Upper lobe of right lung (tissue), 1 donor: ENCODE results near the gene LPAR4. TPM values are rescaled to one million over a fixed set of nuclear protein-coding genes. Genes with fewer than 3 reads are reported as not detected.
A peak's percentile ranks its signal among the peaks of the same experiment; 100 is the strongest.

ENCODE experiments used
- ATAC-seq: fragments of 200-7000 bp; cut with Tn5 transposase; one replicate; pipeline ENCODE4 v1.9.1; 2020; ENCODE audit warnings: mild to moderate bottlenecking, moderate library complexity
- DNase-seq: peaks from one replicate; pipeline ENCODE4 v3.0.0-alpha.2; 2020
- H3K27ac ChIP-seq: fragments of 200-600 bp; one replicate; pipeline ENCODE4 v1.8.0; 2022
- H3K27me3 ChIP-seq: fragments of 200-600 bp; one replicate; pipeline ENCODE4 v1.8.0; 2022; ENCODE audit warnings: mild to moderate bottlenecking
- H3K36me3 ChIP-seq: fragments of 200-600 bp; one replicate; pipeline ENCODE4 v1.8.0; 2022
- H3K4me1 ChIP-seq: fragments of 200-600 bp; one replicate; pipeline ENCODE4 v1.8.0; 2022
- H3K4me3 ChIP-seq: fragments of 200-600 bp; one replicate; pipeline ENCODE4 v1.8.0; 2022; ENCODE audit warnings: mild to moderate bottlenecking
- H3K9me3 ChIP-seq: fragments of 200-600 bp; one replicate; pipeline ENCODE4 v1.8.0; 2022
- intact Hi-C: fragments of 100-400 bp; cut with DNase I; formaldehyde crosslinking; loops from one replicate; pipeline ENCODE4 v1.11.0; 2022
- total RNA-seq: library from RNA; stranded (reverse); fragmentation: NEBNext Ultra II Directional; extraction: Animal tissue kit (Norgen Biotek cat#: 25700); gene quantifications from one replicate; pipeline ENCODE4 v1.2.1, GENCODE V29; 2021
- TF ChIP-seq, protein P1 (sequence below): fragments of 200-600 bp; IDR thresholded peaks from one replicate; pipeline ENCODE4 v1.8.0; 2022; ENCODE audit warnings: antibody characterized with exemption
- donor health status: DM: no; HTN: yes; CAD: no; lungs with severe emphysema.

LPAR4 gene
- total RNA-seq, 1 donor from 2014 or later = not detected

DNA sequence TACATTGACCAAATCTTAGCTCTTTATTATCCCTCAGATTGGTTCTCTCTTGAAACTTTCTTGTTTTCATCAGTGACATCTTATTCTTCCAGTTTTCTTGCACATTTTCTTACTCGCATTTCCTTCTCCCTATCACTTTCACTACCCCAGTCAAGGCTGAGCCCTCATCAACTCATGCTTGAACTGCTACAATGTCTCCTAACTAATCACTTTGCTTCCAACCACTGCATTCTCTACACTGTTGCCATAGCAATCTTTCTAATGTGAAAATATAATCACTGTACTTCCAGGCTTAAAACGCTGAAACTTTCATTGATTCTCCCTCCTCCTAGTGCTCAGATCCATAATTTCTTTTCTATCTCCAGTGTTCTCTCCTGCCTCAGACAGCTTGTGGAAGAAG lies 22.2 kb upstream of the LPAR4 start:
- TF ChIP-seq, protein P1, sequence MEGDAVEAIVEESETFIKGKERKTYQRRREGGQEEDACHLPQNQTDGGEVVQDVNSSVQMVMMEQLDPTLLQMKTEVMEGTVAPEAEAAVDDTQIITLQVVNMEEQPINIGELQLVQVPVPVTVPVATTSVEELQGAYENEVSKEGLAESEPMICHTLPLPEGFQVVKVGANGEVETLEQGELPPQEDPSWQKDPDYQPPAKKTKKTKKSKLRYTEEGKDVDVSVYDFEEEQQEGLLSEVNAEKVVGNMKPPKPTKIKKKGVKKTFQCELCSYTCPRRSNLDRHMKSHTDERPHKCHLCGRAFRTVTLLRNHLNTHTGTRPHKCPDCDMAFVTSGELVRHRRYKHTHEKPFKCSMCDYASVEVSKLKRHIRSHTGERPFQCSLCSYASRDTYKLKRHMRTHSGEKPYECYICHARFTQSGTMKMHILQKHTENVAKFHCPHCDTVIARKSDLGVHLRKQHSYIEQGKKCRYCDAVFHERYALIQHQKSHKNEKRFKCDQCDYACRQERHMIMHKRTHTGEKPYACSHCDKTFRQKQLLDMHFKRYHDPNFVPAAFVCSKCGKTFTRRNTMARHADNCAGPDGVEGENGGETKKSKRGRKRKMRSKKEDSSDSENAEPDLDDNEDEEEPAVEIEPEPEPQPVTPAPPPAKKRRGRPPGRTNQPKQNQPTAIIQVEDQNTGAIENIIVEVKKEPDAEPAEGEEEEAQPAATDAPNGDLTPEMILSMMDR = no peak
- H3K9me3 ChIP-seq = no peaks in the 10 kb centered on the region
- H3K36me3 ChIP-seq = no peaks in the 10 kb centered on the region
- ATAC-seq (no peak), DNase-seq (no peak)
- no peak overlapping the region for H3K27ac ChIP-seq
- intact Hi-C loops = no loop called here
- H3K4me3 ChIP-seq = no peak overlapping the region
- H3K4me1 ChIP-seq = no peaks in the 10 kb centered on the region
- H3K27me3 ChIP-seq = no peaks in the 10 kb centered on the region

- intact Hi-C loops = no loop called here
- TF ChIP-seq, protein P1 = no peak
- Histone ChIP-seq H3K27me3 (no peaks in the 10 kb centered on the region), H3K36me3 (no peaks in the 10 kb centered on the region), H3K27ac (no peak overlapping the region), H3K4me1 (no peaks in the 10 kb centered on the region), H3K9me3 (no peaks in the 10 kb centered on the region), H3K4me3 (no peak overlapping the region)
- ATAC-seq = no peak
- no peak for DNase-seq
These were observed 1.0 kb upstream of the LPAR4 start for GRCh38 chrX:78746496-78746895.

- ATAC-seq = no peak
- Histone ChIP-seq H3K27ac (no peak overlapping the region), H3K36me3 (no peaks in the 10 kb centered on the region), H3K9me3 (no peaks in the 10 kb centered on the region), H3K4me3 (peak overlapping the region; percentile 8), H3K4me1 (no peaks in the 10 kb centered on the region), H3K27me3 (no peaks in the 10 kb centered on the region)
- no peak for DNase-seq
- intact Hi-C loops = no loop called here
- TF ChIP-seq, protein P1 = no peak
These were observed 451 bp downstream of the LPAR4 start for GRCh38 chrX:78747971-78748370.

GRCh38 chrX:78748846-78749245 lies 1.3 kb downstream of the LPAR4 start:
- no peak overlapping the region for H3K27ac ChIP-seq
- TF ChIP-seq, protein P1 = no peak
- H3K4me1 ChIP-seq = no peaks in the 10 kb centered on the region
- no peaks in the 10 kb centered on the region for H3K27me3 ChIP-seq
- no peaks in the 10 kb centered on the region for H3K36me3 ChIP-seq
- ATAC-seq = no peak
- no peaks in the 10 kb centered on the region for H3K9me3 ChIP-seq
- H3K4me3 ChIP-seq = no peak overlapping the region
- intact Hi-C loops = no loop called here
- no peak for DNase-seq

DNA sequence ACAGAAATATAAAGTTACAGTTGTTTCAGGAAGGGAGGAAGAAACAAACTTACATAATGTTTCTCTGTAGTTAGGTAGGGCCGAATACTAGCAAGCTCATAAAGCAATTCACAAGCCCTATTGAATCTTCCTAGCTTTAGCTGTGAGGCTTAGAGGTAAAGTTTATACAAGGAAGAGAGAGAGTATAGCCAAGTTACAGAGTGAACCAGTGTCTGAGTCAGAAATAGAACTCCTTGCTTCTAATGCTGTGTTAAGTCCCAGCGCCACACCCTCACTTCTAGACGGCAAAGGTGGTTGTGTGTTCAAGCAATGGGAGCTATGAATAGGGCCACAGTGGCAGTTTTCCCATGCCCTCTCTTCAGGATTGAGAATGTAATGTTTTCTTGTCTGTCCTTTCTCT lies 6.1 kb downstream of the LPAR4 start:
- no peak for DNase-seq
- ATAC-seq = no peak
- H3K27ac ChIP-seq = no peak overlapping the region
- intact Hi-C loops = no loop called here
- H3K27me3 ChIP-seq = no peaks in the 10 kb centered on the region
- no peaks in the 10 kb centered on the region for H3K9me3 ChIP-seq
- TF ChIP-seq, protein P1 = no peak
- H3K4me3 ChIP-seq = no peak overlapping the region
- H3K4me1 ChIP-seq = no peaks in the 10 kb centered on the region
- no peaks in the 10 kb centered on the region for H3K36me3 ChIP-seq

DNA sequence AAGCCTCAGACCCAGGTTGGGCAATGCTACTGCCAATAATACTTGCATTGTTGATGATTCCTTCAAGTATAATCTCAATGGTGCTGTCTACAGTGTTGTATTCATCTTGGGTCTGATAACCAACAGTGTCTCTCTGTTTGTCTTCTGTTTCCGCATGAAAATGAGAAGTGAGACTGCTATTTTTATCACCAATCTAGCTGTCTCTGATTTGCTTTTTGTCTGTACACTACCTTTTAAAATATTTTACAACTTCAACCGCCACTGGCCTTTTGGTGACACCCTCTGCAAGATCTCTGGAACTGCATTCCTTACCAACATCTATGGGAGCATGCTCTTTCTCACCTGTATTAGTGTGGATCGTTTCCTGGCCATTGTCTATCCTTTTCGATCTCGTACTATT lies 7.4 kb downstream of the LPAR4 start:
- Histone ChIP-seq H3K4me3 (no peak overlapping the region), H3K27me3 (no peaks in the 10 kb centered on the region), H3K36me3 (no peaks in the 10 kb centered on the region), H3K4me1 (no peaks in the 10 kb centered on the region), H3K9me3 (no peaks in the 10 kb centered on the region), H3K27ac (no peak overlapping the region)
- TF ChIP-seq, protein P1 = no peak
- no peak for ATAC-seq
- intact Hi-C loops = no loop called here
- DNase-seq = no peak
